Stimulated activated CD8-positive, alpha-beta memory T cell treated with anti-CD3 and anti-CD28 coated beads, Interleukin-15, amount 100 ng/mL, for 24 hours (primary cell): Measurements from ENCODE around the gene VWC2.

Experiments
- DNase-seq: peaks from one replicate; pipeline ENCODE4 v3.0.0-alpha.2; 2020; ENCODE audit warnings: low read depth

VWC2 gene

GRCh38 chr7:49773218-49773935 lies at the start of gene VWC2:
VWC2 (plus strand) TSS chr7:49773638; CDS start chr7:49775436, 1,798 bp downstream.
- no peak for DNase-seq

- DNase-seq = no peak
Observed at GRCh38 chr7:49724071-49724470, 49.4 kb upstream of the VWC2 start.

GRCh38 chr7:49731836-49732235 lies 41.6 kb upstream of the VWC2 start:
- no peak for DNase-seq

- no peak for DNase-seq
Observed at GRCh38 chr7:49762666-49763065, 10.8 kb upstream of the VWC2 start.

GRCh38 chr7:49763791-49764190 lies 9.6 kb upstream of the VWC2 start:
- DNase-seq = no peak

- DNase-seq = no peak
Observed at GRCh38 chr7:49766966-49767365, 6.5 kb upstream of the VWC2 start.

- no peak for DNase-seq
Observed at GRCh38 chr7:49767719-49768118, 5.7 kb upstream of the VWC2 start.

GRCh38 chr7:49768254-49768653 lies 5.2 kb upstream of the VWC2 start:
- DNase-seq = no peak

- no peak for DNase-seq
Observed at GRCh38 chr7:49768835-49769234, 4.6 kb upstream of the VWC2 start.

- no peak for DNase-seq
Observed at GRCh38 chr7:49769285-49769857, 4.1 kb upstream of the VWC2 start.

- no peak for DNase-seq
Observed at GRCh38 chr7:49770838-49771237, 2.6 kb upstream of the VWC2 start.

- DNase-seq = no peak
Observed at GRCh38 chr7:49771427-49772176, 1.8 kb upstream of the VWC2 start.

- DNase-seq = no peak
Observed at GRCh38 chr7:49772916-49773217, 571 bp upstream of the VWC2 start.

GRCh38 chr7:49773936-49774458 lies 559 bp downstream of the VWC2 start:
- DNase-seq = no peak

GRCh38 chr7:49774459-49775064 lies 1.1 kb downstream of the VWC2 start:
- DNase-seq = no peak

GRCh38 chr7:49775065-49775948 lies 1.9 kb downstream of the VWC2 start:
- no peak for DNase-seq

- no peak for DNase-seq
Observed at GRCh38 chr7:49775949-49776443, 2.6 kb downstream of the VWC2 start.

GRCh38 chr7:49776994-49777393 lies 3.6 kb downstream of the VWC2 start:
- no peak for DNase-seq

- DNase-seq = no peak
Observed at GRCh38 chr7:49778731-49779270, 5.4 kb downstream of the VWC2 start.

- no peak for DNase-seq
Observed at GRCh38 chr7:49780953-49781352, 7.5 kb downstream of the VWC2 start.

- no peak for DNase-seq
Observed at GRCh38 chr7:49781996-49782395, 8.6 kb downstream of the VWC2 start.
